ENCODE measurements around the gene RAX2. TPM values are rescaled to one million over a fixed set of nuclear protein-coding genes. Genes with fewer than 3 reads are reported as not detected.

The RAX2 gene
- total and polyA plus RNA-seq, 9 of the 15 experiments (the other 6 are each of a cell fraction or from before 2014, with no cell fraction given) = not detected

- H3K9me3 ChIP-seq (replicated peaks; ENCODE audit: control insufficient read depth, insufficient read depth, low read depth, low read length) = no peaks in the 10 kb centered on the region
- BruUV-seq (replicated peaks) = no TSS peak
- peaks cover 0 to 46% of the 10 kb centered on the region in 2 experiments; a peak in 3 of 5 replicates for H3K4me1 ChIP-seq (replicated peaks in 1 of 2; ENCODE audit: control insufficient read depth in 2 of 2, insufficient read depth in 2 of 2, low read length in 2 of 2)
- WGBS (ENCODE audit: insufficient coverage, low coverage, missing lambda C conversion rate) = 39% methylated on average over 9 of the region's 12 CpGs
- H3K36me3 ChIP-seq (ENCODE audit: control insufficient read depth, insufficient read depth, low read length) = no peaks in the 10 kb centered on the region
- no peak overlapping the region for H3K4me2 ChIP-seq (ENCODE audit: insufficient read depth, low read length)
- no peak overlapping the region for H3K27ac ChIP-seq (ENCODE audit: extremely low read depth, low read depth, low read length)
- no peak overlapping the region for H3K4me3 ChIP-seq
- in situ Hi-C loops (cut with MboI) = no loop called here
- intact Hi-C loops (cut with micrococcal nuclease) = no loop called here
- H3K27me3 ChIP-seq (ENCODE audit: control insufficient read depth in 2 of 2, insufficient read depth in 2 of 2, low read length in 2 of 2) = no peaks in the 10 kb centered on the region
- no peak overlapping the region for H2AFZ ChIP-seq (ENCODE audit: low read depth, low read length)
- no peaks in the 10 kb centered on the region for H3K9me1 ChIP-seq (ENCODE audit: control insufficient read depth, insufficient read depth, low read length)
- no peaks in the 10 kb centered on the region for H4K20me1 ChIP-seq (replicated peaks; ENCODE audit: control insufficient read depth, insufficient read depth, low read length)
- ChIA-PET POLR2A (interaction anchor here (0.8 to 5.9 kb wide), 2 partner anchors 10 to 11 kb away, joined by 4 to 48 read pairs; partner anchors contain the start of genes APBA3 and MRPL54), CTCF (ENCODE audit: low intra/inter-chr PET ratio) (no interaction called here)
- TF ChIP-seq ZNF668 (CRISPR knock-in tag; IDR thresholded peaks at IDR 0.05) (no peak), RREB1 (CRISPR knock-in tag; IDR thresholded peaks at IDR 0.05) (no peak)
- TF ChIP-seq, protein P1, sequence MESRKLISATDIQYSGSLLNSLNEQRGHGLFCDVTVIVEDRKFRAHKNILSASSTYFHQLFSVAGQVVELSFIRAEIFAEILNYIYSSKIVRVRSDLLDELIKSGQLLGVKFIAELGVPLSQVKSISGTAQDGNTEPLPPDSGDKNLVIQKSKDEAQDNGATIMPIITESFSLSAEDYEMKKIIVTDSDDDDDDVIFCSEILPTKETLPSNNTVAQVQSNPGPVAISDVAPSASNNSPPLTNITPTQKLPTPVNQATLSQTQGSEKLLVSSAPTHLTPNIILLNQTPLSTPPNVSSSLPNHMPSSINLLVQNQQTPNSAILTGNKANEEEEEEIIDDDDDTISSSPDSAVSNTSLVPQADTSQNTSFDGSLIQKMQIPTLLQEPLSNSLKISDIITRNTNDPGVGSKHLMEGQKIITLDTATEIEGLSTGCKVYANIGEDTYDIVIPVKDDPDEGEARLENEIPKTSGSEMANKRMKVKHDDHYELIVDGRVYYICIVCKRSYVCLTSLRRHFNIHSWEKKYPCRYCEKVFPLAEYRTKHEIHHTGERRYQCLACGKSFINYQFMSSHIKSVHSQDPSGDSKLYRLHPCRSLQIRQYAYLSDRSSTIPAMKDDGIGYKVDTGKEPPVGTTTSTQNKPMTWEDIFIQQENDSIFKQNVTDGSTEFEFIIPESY (CRISPR knock-in tag; IDR thresholded peaks at IDR 0.05) = 0 out of 2 replicates have a peak, but pooled peaks have one; percentile 30
- no peak for DNase-seq (ENCODE audit: extremely low read depth in 1 of 4, low spot score in 3 of 4)
- H3K9ac ChIP-seq (ENCODE audit: insufficient read depth in 1 of 2, low read depth in 2 of 2, low read length in 2 of 2) = no peak overlapping the region
- ATAC-seq = no peak
- FAIRE-seq = peak; percentile 42
- no peaks in the 10 kb centered on the region for H3K79me2 ChIP-seq (ENCODE audit: control insufficient read depth, insufficient read depth, low read length)
Measured at GRCh38 chr19:3773814-3774515, 1.9 kb upstream of the RAX2 start.

All from K562 (cell line).